Panc1 (cell line): Measurements from ENCODE around the gene OR4C3. TPM values are rescaled to one million over a fixed set of nuclear protein-coding genes. Genes with fewer than 3 reads are reported as not detected.
"Not testable (repeated sequence)": the region's sequence is repeated elsewhere in the genome, so short reads cannot be mapped to it uniquely, and the experiment has no call there.

Experiments
- ATAC-seq: fragments of 200-7000 bp; cut with Tn5 transposase; 2 replicates; pipeline ENCODE4 v1.9.1; 2020; ENCODE audit warnings: mild to moderate bottlenecking, moderate library complexity
- BruUV-seq: library from RNA; stranded (reverse); fragments of 400-500 nt; replicated peaks from 2 replicates; lab custom pipeline; 2021; lab: Mats Ljungman, UMichigan
- CTCF ChIA-PET: fragments of 300-600 bp; sonication (Branson Sonifier 250); formaldehyde crosslinking; loops from one replicate; lab custom pipeline; 2022; ENCODE audit warnings: antibody characterized with exemption; lab: Charles Lee
- POLR2A ChIA-PET: fragments of 300-600 bp; sonication (Branson Sonifier 250); formaldehyde crosslinking; loops from one replicate; lab custom pipeline; 2022; ENCODE audit warnings: antibody characterized with exemption; lab: Charles Lee
- DNase-seq: peaks from one replicate; pipeline ENCODE4 v3.0.0-alpha.2; 2010; ENCODE audit warnings: low read depth, low spot score
- H3K27ac ChIP-seq: 2 replicates; pipeline ENCODE4 v1.5.1; 2011; ENCODE audit warnings: mild to moderate bottlenecking, low read length, inconsistent platforms
- H3K27me3 ChIP-seq: fragments of 200-500 bp; sonication (Bioruptor generic); 2 replicates; pipeline ENCODE4 v1.6.0; 2014; ENCODE audit warnings: low read length, inconsistent platforms; ENCODE audit not compliant: control insufficient read depth, insufficient read depth
- H3K36me3 ChIP-seq: fragments of 200-500 bp; sonication (Bioruptor generic); 2 replicates; pipeline ENCODE4 v1.5.1; 2014; ENCODE audit warnings: inconsistent platforms, mild to moderate bottlenecking, low read length, moderate library complexity; ENCODE audit not compliant: control insufficient read depth, insufficient read depth
- H3K4me1 ChIP-seq: 2 replicates; pipeline ENCODE4 v1.5.1; 2011; ENCODE audit warnings: inconsistent platforms, mild to moderate bottlenecking, low read length, moderate library complexity; ENCODE audit not compliant: control insufficient read depth, insufficient read depth
- H3K4me3 ChIP-seq, 2 experiments: 2 replicates each; pipeline ENCODE4 v1.5.1; 2011 to 2012; ENCODE audit warnings: low read depth in 2 of 2, low read length in 2 of 2, mild to moderate bottlenecking in 2 of 2, inconsistent platforms in 1 of 2, moderate library complexity in 1 of 2
- H3K9me3 ChIP-seq: fragments of 200-500 bp; sonication (Bioruptor generic); 2 replicates; pipeline ENCODE4 v1.5.1; 2014; ENCODE audit warnings: low read depth, mild to moderate bottlenecking, inconsistent platforms, low read length, moderate library complexity; ENCODE audit not compliant: control insufficient read depth, insufficient read depth
- POLR2AphosphoS5 ChIP-seq: IDR thresholded peaks from 2 replicates; pipeline ENCODE4 v1.6.1; 2012; ENCODE audit warnings: mild to moderate bottlenecking, low read depth, low read length, moderate library complexity
- REST ChIP-seq, 2 experiments: IDR thresholded peaks; 2 replicates each; pipeline ENCODE4 v1.6.1; 2011 to 2012; ENCODE audit warnings: low read depth in 2 of 2, control low read depth in 1 of 2, low read length in 1 of 2, mild to moderate bottlenecking in 1 of 2, moderate library complexity in 1 of 2; ENCODE audit not compliant: insufficient read depth in 1 of 2
- SIN3A ChIP-seq: IDR thresholded peaks from 2 replicates; pipeline ENCODE4 v1.6.1; 2012; ENCODE audit warnings: low read depth, mild to moderate bottlenecking, low read length, moderate library complexity, borderline replicate concordance; ENCODE audit not compliant: insufficient read depth
- TCF7L2 ChIP-seq: IDR thresholded peaks from 2 replicates; pipeline ENCODE4 v1.6.1; 2011; ENCODE audit warnings: mild to moderate bottlenecking, low read depth, low read length, inconsistent platforms
- in situ Hi-C: cut with HindIII; loops from 2 replicates; pipeline ENCODE4 v1.10.0; 2016; ENCODE audit warnings: low sequenced_read_pairs, low pct_unique_long_range_greater_than_20kb
- intact Hi-C: fragments of 100-400 bp; cut with micrococcal nuclease; formaldehyde crosslinking; loops from one replicate; pipeline ENCODE4 v1.10.0; 2022; ENCODE audit not compliant: unreplicated experiment
- total RNA-seq: library from RNA; stranded (reverse); gene quantifications from one replicate; pipeline ENCODE4 v1.2.1, GENCODE V29; 2021; ENCODE audit not compliant: unreplicated experiment
- TF ChIP-seq, protein P1 (sequence below): fragments of 450-650 bp; IDR thresholded peaks from 2 replicates; pipeline ENCODE4 v1.5.1; 2017; ENCODE audit warnings: mild to moderate bottlenecking

The OR4C3 gene
- total RNA-seq, 1 experiment from 2014 or later = not detected

DNA sequence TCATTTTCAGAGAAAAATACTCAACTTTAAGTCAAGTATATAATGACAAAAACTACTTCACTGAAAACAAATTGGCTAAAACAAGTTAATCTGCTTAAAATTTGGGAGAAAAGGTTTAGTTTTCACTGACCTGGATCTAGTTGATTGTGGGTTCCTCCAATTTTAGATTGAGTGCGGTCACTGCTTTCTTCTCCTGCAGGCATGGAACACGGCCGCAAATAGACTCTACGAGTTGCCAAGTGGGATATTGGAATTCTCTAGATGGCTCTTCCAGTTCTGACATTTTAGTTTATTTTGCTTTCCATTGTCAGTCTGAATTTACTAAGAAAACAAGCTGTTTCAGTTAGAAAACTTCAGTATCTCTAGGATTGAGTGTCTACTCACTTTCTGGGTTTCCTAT is 29.3 kb downstream of the OR4C3 start:
- TF ChIP-seq TCF7L2 (no peak), POLR2AphosphoS5 (no peak), SIN3A (no peak), REST (IDR thresholded peaks at IDR 0.05; ENCODE audit: insufficient read depth in 1 of 2, low read depth in 2 of 2, low read length in 1 of 2) (no peak)
- TF ChIP-seq, protein P1, sequence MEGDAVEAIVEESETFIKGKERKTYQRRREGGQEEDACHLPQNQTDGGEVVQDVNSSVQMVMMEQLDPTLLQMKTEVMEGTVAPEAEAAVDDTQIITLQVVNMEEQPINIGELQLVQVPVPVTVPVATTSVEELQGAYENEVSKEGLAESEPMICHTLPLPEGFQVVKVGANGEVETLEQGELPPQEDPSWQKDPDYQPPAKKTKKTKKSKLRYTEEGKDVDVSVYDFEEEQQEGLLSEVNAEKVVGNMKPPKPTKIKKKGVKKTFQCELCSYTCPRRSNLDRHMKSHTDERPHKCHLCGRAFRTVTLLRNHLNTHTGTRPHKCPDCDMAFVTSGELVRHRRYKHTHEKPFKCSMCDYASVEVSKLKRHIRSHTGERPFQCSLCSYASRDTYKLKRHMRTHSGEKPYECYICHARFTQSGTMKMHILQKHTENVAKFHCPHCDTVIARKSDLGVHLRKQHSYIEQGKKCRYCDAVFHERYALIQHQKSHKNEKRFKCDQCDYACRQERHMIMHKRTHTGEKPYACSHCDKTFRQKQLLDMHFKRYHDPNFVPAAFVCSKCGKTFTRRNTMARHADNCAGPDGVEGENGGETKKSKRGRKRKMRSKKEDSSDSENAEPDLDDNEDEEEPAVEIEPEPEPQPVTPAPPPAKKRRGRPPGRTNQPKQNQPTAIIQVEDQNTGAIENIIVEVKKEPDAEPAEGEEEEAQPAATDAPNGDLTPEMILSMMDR = no peak
- intact Hi-C loops = no loop called here
- no TSS peak for BruUV-seq
- Histone ChIP-seq H3K4me3 (no peak overlapping the region), H3K4me1 (no peaks in the 10 kb centered on the region), H3K27me3 (no peaks in the 10 kb centered on the region), H3K27ac (no peak overlapping the region), H3K9me3 (no peaks in the 10 kb centered on the region), H3K36me3 (no peaks in the 10 kb centered on the region)
- ATAC-seq (no peak), DNase-seq (no peak)
- in situ Hi-C loops = no loop called here
- ChIA-PET CTCF (no interaction called here), POLR2A (no interaction called here)

GRCh38 chr11:48354677-48355076 is 30.0 kb downstream of the OR4C3 start:
- Histone ChIP-seq H3K9me3 (no peaks in the 10 kb centered on the region), H3K4me1 (no peaks in the 10 kb centered on the region), H3K27ac (no peak overlapping the region), H3K4me3 (no peak overlapping the region), H3K27me3 (no peaks in the 10 kb centered on the region), H3K36me3 (no peaks in the 10 kb centered on the region)
- intact Hi-C loops (no loop called here), in situ Hi-C loops (loop anchor here (5.0 kb wide), 1 partner anchor 1673 kb away; no protein-coding TSS in a partner anchor)
- CTCF ChIA-PET = no interaction called here
- POLR2A ChIA-PET = no interaction called here
- no peak for TF ChIP-seq REST (IDR thresholded peaks at IDR 0.05; ENCODE audit: insufficient read depth in 1 of 2, low read depth in 2 of 2, low read length in 1 of 2)
- TF ChIP-seq TCF7L2 = no peak
- TF ChIP-seq, protein P1 = no peak
- no peak for TF ChIP-seq SIN3A
- TF ChIP-seq POLR2AphosphoS5 = no peak
- DNase-seq (no peak), ATAC-seq (no peak)
- no TSS peak for BruUV-seq

GRCh38 chr11:48361289-48361688 is 36.6 kb downstream of the OR4C3 start:
- intact Hi-C loops, H3K9me3 ChIP-seq, DNase-seq, in situ Hi-C loops, H3K36me3 ChIP-seq, H3K4me1 ChIP-seq, CTCF ChIA-PET, H3K27ac ChIP-seq, ATAC-seq, BruUV-seq, POLR2A ChIA-PET, H3K4me3 ChIP-seq, H3K27me3 ChIP-seq: not testable (repeated sequence)
